ENCODE data around the gene SMAP2.
"Not testable (repeated sequence)": the region's sequence is repeated elsewhere in the genome, so short reads cannot be mapped to it uniquely, and the experiment has no call there.

DNA sequence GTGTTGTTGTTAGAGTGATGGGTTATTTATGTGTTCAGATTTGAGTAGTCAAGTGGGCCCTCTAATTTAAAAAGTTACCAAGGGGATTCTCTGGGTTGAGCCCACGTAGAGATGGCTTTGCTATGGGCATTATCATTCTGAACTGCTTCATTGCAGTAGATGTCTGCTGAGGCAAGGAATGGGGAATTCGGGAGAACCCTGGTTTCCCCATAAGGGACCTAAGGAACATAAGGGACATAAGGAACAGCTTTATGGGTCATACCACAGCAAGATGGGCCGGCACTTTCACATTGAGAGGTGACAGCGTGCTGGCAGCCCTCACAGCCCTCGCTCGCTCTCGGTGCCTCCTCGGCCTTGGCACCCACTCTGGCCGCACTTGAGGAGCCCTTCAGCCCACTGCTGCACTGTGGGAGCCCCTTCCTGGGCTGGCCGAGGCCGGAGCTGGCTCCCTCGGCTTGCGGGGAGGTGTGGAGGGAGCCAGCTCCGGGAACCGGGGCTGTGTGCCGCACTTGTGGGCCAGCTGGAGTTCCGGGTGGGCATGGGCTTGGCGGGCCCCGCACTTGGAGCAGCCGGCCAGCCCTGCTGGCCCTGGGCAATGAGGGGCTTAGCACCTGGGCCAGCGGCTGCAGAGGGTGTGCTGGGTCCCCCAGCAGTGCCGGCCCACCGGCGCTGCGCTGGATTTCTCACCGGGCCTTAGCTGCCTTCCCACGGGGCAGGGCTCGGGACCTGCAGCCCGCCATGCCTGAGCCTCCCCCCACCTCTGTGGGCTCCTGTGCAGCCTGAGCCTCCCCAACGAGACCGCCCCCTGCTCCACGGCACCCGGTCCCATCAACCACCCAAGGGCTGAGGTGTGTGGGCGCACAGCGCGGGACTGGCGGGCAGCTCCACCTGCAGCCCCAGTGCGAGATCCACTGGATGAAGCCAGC lies 14.1 kb downstream of the SMAP2 start:
- not testable (repeated sequence) for TF ChIP-seq KDM1A (IDR thresholded peaks at IDR 0.05; ENCODE audit: low read depth); JUNB (IDR thresholded peaks at IDR 0.05)
- TF ChIP-seq, protein P1, sequence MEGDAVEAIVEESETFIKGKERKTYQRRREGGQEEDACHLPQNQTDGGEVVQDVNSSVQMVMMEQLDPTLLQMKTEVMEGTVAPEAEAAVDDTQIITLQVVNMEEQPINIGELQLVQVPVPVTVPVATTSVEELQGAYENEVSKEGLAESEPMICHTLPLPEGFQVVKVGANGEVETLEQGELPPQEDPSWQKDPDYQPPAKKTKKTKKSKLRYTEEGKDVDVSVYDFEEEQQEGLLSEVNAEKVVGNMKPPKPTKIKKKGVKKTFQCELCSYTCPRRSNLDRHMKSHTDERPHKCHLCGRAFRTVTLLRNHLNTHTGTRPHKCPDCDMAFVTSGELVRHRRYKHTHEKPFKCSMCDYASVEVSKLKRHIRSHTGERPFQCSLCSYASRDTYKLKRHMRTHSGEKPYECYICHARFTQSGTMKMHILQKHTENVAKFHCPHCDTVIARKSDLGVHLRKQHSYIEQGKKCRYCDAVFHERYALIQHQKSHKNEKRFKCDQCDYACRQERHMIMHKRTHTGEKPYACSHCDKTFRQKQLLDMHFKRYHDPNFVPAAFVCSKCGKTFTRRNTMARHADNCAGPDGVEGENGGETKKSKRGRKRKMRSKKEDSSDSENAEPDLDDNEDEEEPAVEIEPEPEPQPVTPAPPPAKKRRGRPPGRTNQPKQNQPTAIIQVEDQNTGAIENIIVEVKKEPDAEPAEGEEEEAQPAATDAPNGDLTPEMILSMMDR (IDR thresholded peaks at IDR 0.05), result not testable (repeated sequence)

All from A549 (cell line).